SHP77 (cell line): ENCODE data around the gene KCNJ6.
"Not testable (repeated sequence)": the region's sequence is repeated elsewhere in the genome, so short reads cannot be mapped to it uniquely, and the experiment has no call there.

ENCODE experiments used
- DNase-seq, 2 experiments: peaks; one replicate each; lab custom pipeline; 2025; lab: John Stamatoyannopoulos, UW

The KCNJ6 gene

GRCh38 chr21:37683396-37684114 is 232.7 kb downstream of the KCNJ6 start:
- no peak for DNase-seq

- DNase-seq, result no peak
Observed at GRCh38 chr21:37682966-37683365, 233.3 kb downstream of the KCNJ6 start.

GRCh38 chr21:37677006-37677405 is 239.3 kb downstream of the KCNJ6 start:
- no peak for DNase-seq

GRCh38 chr21:37675202-37675801 is 241.0 kb downstream of the KCNJ6 start:
- DNase-seq, result peak; percentile 29 to 47

GRCh38 chr21:37673801-37674575 is 242.3 kb downstream of the KCNJ6 start:
- no peak for DNase-seq

- DNase-seq, result no peak
Observed at GRCh38 chr21:37671381-37671780, 244.9 kb downstream of the KCNJ6 start.

- no peak for DNase-seq
Observed at GRCh38 chr21:37670883-37671282, 245.4 kb downstream of the KCNJ6 start.

- no peak for DNase-seq
Observed at GRCh38 chr21:37669249-37669648, 247.0 kb downstream of the KCNJ6 start.

GRCh38 chr21:37668462-37669239 is 247.6 kb downstream of the KCNJ6 start:
- DNase-seq, result no peak

- DNase-seq, result no peak
Observed at GRCh38 chr21:37667380-37667779, 248.9 kb downstream of the KCNJ6 start.

GRCh38 chr21:37665230-37666024 is 250.8 kb downstream of the KCNJ6 start:
- no peak for DNase-seq

GRCh38 chr21:37662227-37662626 is 254.0 kb downstream of the KCNJ6 start:
- DNase-seq, result not testable (repeated sequence)

GRCh38 chr21:37660709-37661108 is 255.5 kb downstream of the KCNJ6 start:
- DNase-seq, result no peak

GRCh38 chr21:37659874-37660273 is 256.4 kb downstream of the KCNJ6 start:
- DNase-seq, result no peak

GRCh38 chr21:37658817-37659458 is 257.3 kb downstream of the KCNJ6 start:
- no peak for DNase-seq

GRCh38 chr21:37658121-37658816 is 258.0 kb downstream of the KCNJ6 start:
- DNase-seq, result no peak

- DNase-seq, result no peak
Observed at GRCh38 chr21:37656899-37657298, 259.4 kb downstream of the KCNJ6 start.

GRCh38 chr21:37655611-37656300 is 260.5 kb downstream of the KCNJ6 start:
- DNase-seq, result no peak

- no peak for DNase-seq
Observed at GRCh38 chr21:37654596-37654995, 261.7 kb downstream of the KCNJ6 start.

GRCh38 chr21:37653201-37653600 is 263.1 kb downstream of the KCNJ6 start:
- DNase-seq, result no peak
